ENCODE data around the gene VSIG8. TPM values are rescaled to one million over a fixed set of nuclear protein-coding genes. Genes with fewer than 3 reads are reported as not detected.

VSIG8 gene
- total RNA-seq, 1 experiment from 2014 or later, result not detected

DNA sequence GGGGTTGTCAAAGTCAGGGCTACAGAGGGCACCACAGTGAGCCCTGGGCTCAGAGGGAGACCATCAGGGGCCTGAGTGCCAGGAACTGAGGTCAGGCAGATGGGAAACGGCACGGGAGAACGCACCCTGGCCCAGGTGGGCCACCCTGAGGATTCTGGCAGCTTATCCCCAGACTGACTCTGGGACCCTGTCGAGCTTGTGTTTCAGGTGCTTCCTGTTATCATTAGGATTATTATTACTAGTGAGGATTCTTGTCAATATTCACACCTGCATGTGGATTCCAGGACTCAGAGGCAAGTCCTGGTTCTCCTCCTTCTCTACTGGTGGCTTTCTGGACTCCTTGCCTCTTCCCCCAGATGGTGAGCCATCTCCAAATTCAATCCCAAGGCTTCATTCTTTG, 15.2 kb downstream of the VSIG8 start:
- no peak for TF ChIP-seq EZH2 (IDR thresholded peaks at IDR 0.05; ENCODE audit: borderline replicate concordance, low read depth, low read length, poor library complexity, severe bottlenecking)
- TF ChIP-seq, protein P1, sequence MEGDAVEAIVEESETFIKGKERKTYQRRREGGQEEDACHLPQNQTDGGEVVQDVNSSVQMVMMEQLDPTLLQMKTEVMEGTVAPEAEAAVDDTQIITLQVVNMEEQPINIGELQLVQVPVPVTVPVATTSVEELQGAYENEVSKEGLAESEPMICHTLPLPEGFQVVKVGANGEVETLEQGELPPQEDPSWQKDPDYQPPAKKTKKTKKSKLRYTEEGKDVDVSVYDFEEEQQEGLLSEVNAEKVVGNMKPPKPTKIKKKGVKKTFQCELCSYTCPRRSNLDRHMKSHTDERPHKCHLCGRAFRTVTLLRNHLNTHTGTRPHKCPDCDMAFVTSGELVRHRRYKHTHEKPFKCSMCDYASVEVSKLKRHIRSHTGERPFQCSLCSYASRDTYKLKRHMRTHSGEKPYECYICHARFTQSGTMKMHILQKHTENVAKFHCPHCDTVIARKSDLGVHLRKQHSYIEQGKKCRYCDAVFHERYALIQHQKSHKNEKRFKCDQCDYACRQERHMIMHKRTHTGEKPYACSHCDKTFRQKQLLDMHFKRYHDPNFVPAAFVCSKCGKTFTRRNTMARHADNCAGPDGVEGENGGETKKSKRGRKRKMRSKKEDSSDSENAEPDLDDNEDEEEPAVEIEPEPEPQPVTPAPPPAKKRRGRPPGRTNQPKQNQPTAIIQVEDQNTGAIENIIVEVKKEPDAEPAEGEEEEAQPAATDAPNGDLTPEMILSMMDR (conservative IDR thresholded peaks at IDR 0.05; ENCODE audit: low read depth, low read length), result no peak
- no peaks in the 10 kb centered on the region for H3K9me3 ChIP-seq (ENCODE audit: low read depth, low read length, poor library complexity, severe bottlenecking)
- CTCF ChIA-PET, result no interaction called here
- POLR2A ChIA-PET (ENCODE audit: low non-redundant PET), result no interaction called here
- intact Hi-C loops (cut with micrococcal nuclease; ENCODE audit: unreplicated experiment), result no loop called here
- BruUV-seq (replicated peaks), result no TSS peak
- no peak overlapping the region for H3K4me3 ChIP-seq (ENCODE audit: low read depth, low read length, poor library complexity, severe bottlenecking)
- peaks cover 8% of the 10 kb centered on the region for H3K4me1 ChIP-seq (ENCODE audit: insufficient read depth, low read length, poor library complexity, severe bottlenecking)
- no peak for DNase-seq (ENCODE audit: low spot score)
- no peak overlapping the region for H3K27ac ChIP-seq (ENCODE audit: low read depth, low read length, poor library complexity, severe bottlenecking)
- no peaks in the 10 kb centered on the region for H3K36me3 ChIP-seq (ENCODE audit: insufficient read depth, low read length, poor library complexity, severe bottlenecking)
- no peaks in the 10 kb centered on the region for H3K27me3 ChIP-seq (replicated peaks; ENCODE audit: insufficient read depth, low read depth, low read length, poor library complexity)

DNA sequence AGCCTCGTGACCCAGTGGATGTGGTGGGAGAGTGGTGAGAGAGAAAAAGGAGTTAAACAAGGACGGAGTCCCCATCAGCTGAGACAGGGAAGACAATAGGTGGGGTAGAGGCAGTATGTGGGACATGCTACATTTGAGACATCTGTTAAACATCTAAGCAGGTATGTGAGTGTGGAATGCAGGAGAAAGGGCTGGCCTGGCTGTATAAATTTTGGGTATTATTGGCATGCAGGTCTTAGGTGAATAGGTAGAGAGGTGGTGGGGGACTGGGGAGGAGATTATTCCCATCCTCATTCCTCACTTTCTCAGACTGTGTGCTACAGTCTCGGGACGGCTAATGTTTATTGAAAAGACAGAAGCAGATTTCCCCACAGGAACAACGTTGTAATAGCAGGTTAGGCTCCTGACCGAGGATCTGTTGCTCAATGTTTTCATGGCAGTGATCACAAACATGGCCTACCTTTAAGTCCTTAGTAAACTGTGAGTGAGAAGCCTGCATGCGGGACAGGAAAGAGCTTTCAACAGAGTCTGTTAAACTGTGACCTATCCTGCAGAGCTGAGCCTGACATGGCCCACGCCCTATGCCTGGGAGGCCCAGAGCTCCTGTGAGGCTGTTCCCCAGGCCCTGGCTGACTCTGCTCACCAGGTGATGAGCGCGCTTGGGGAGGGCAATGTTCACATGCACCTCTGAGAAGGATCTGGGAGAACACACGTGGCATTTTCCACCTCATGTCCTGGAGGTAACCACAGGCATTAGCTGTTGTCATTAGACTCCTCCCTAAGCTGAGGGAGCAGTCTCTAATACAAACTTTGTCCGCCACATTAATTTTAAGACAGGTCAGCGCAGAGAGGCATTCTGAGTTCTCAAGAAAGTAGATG, 16.5 kb downstream of the VSIG8 start:
- DNase-seq (ENCODE audit: low spot score), result no peak
- ChIA-PET CTCF (no interaction called here), POLR2A (ENCODE audit: low non-redundant PET) (no interaction called here)
- no peaks in the 10 kb centered on the region for H3K9me3 ChIP-seq (ENCODE audit: low read depth, low read length, poor library complexity, severe bottlenecking)
- H3K4me1 ChIP-seq (ENCODE audit: insufficient read depth, low read length, poor library complexity, severe bottlenecking), result peaks cover 17% of the 10 kb centered on the region
- H3K36me3 ChIP-seq (ENCODE audit: insufficient read depth, low read length, poor library complexity, severe bottlenecking), result no peaks in the 10 kb centered on the region
- no TSS peak for BruUV-seq (replicated peaks)
- H3K4me3 ChIP-seq (ENCODE audit: low read depth, low read length, poor library complexity, severe bottlenecking), result no peak overlapping the region
- TF ChIP-seq EZH2 (IDR thresholded peaks at IDR 0.05; ENCODE audit: borderline replicate concordance, low read depth, low read length, poor library complexity, severe bottlenecking), result no peak
- TF ChIP-seq, protein P1 (conservative IDR thresholded peaks at IDR 0.05; ENCODE audit: low read depth, low read length), result no peak
- intact Hi-C loops (cut with micrococcal nuclease; ENCODE audit: unreplicated experiment), result no loop called here
- no peaks in the 10 kb centered on the region for H3K27me3 ChIP-seq (replicated peaks; ENCODE audit: insufficient read depth, low read depth, low read length, poor library complexity)
- no peak overlapping the region for H3K27ac ChIP-seq (ENCODE audit: low read depth, low read length, poor library complexity, severe bottlenecking)

DNA sequence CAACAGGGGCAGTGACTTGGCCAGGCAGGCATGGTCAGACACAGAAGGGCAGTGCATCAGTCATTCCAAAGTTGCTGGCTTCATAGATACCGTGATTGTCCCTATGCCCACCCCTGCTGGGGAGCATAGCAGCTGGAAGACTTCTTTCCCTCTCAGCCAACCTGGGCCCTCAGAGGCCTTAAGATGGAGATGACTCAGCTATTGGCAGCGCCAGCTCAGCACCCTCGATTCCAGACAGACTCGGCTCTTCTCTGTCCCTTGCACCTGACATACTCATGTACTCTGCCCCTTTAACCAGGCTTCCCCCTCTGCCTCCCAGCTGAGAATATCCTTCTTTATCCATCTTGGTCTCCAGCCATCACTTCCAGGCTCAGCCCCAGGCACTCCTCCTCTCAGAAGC, 19.0 kb downstream of the VSIG8 start:
- Histone ChIP-seq H3K27me3 (replicated peaks; ENCODE audit: insufficient read depth, low read depth, low read length, poor library complexity) (no peaks in the 10 kb centered on the region), H3K4me1 (ENCODE audit: insufficient read depth, low read length, poor library complexity, severe bottlenecking) (peaks cover 17% of the 10 kb centered on the region), H3K36me3 (ENCODE audit: insufficient read depth, low read length, poor library complexity, severe bottlenecking) (no peaks in the 10 kb centered on the region), H3K9me3 (ENCODE audit: low read depth, low read length, poor library complexity, severe bottlenecking) (no peaks in the 10 kb centered on the region), H3K4me3 (ENCODE audit: low read depth, low read length, poor library complexity, severe bottlenecking) (no peak overlapping the region), H3K27ac (ENCODE audit: low read depth, low read length, poor library complexity, severe bottlenecking) (no peak overlapping the region)
- ChIA-PET CTCF (no interaction called here), POLR2A (ENCODE audit: low non-redundant PET) (no interaction called here)
- TF ChIP-seq, protein P1 (conservative IDR thresholded peaks at IDR 0.05; ENCODE audit: low read depth, low read length), result no peak
- TF ChIP-seq EZH2 (IDR thresholded peaks at IDR 0.05; ENCODE audit: borderline replicate concordance, low read depth, low read length, poor library complexity, severe bottlenecking), result no peak
- BruUV-seq (replicated peaks), result no TSS peak
- DNase-seq (ENCODE audit: low spot score), result no peak
- intact Hi-C loops (cut with micrococcal nuclease; ENCODE audit: unreplicated experiment), result no loop called here

Data from A673 (cell line).